ENCODE measurements around the gene EVX2. TPM values are rescaled to one million over a fixed set of nuclear protein-coding genes. Genes with fewer than 3 reads are reported as not detected.

Gene EVX2
- total and polyA plus RNA-seq, 2 of the 13 experiments (the other 11 are each of a cell fraction or from before 2014, with no cell fraction given), result not detected

- TF ChIP-seq PITX1 (CRISPR knock-in tag; IDR thresholded peaks at IDR 0.05), result no peak
- TF ChIP-seq HES4 (CRISPR knock-in tag; IDR thresholded peaks at IDR 0.05; ENCODE audit: borderline replicate concordance), result 0 out of 2 replicates have a peak, but pooled peaks have one; percentile 15
- no peak for TF ChIP-seq IRX3 (CRISPR knock-in tag; IDR thresholded peaks at IDR 0.05; ENCODE audit: borderline replicate concordance, low read depth)
- no peak for TF ChIP-seq ZFX (CRISPR knock-in tag; IDR thresholded peaks at IDR 0.05; ENCODE audit: low read depth)
- no peak for TF ChIP-seq ZBTB14 (CRISPR knock-in tag; IDR thresholded peaks at IDR 0.05)
- no peak for TF ChIP-seq ZNF225 (CRISPR knock-in tag; IDR thresholded peaks at IDR 0.05)
- no peak for TF ChIP-seq ATF2 (CRISPR knock-in tag; IDR thresholded peaks at IDR 0.05)
- no peak for TF ChIP-seq PRPF4 (IDR thresholded peaks at IDR 0.05; ENCODE audit: low read depth, low read length, poor library complexity, severe bottlenecking)
- TF ChIP-seq ZNF724P (CRISPR knock-in tag; IDR thresholded peaks at IDR 0.05; ENCODE audit: borderline replicate concordance), result no peak
- TF ChIP-seq RAD51 (IDR thresholded peaks at IDR 0.05; ENCODE audit: borderline replicate concordance), result no peak
- no peak for TF ChIP-seq GFI1 (CRISPR knock-in tag; IDR thresholded peaks at IDR 0.05; ENCODE audit: borderline replicate concordance)
- TF ChIP-seq ZMYM3 (CRISPR knock-in tag; IDR thresholded peaks at IDR 0.05), result no peak
- no peak for TF ChIP-seq ZBTB3 (CRISPR knock-in tag; IDR thresholded peaks at IDR 0.05; ENCODE audit: borderline replicate concordance, low read depth)
- TF ChIP-seq THYN1 (CRISPR knock-in tag; IDR thresholded peaks at IDR 0.05; ENCODE audit: borderline replicate concordance, low read depth), result no peak
- TF ChIP-seq ZNF234 (CRISPR knock-in tag; conservative IDR thresholded peaks at IDR 0.05), result no peak
- TF ChIP-seq ZNF691 (CRISPR knock-in tag; IDR thresholded peaks at IDR 0.05; ENCODE audit: borderline replicate concordance, low read depth), result 0 out of 2 replicates have a peak, but pooled peaks have one; percentile 27
- no peak for TF ChIP-seq STAT6 (CRISPR knock-in tag; IDR thresholded peaks at IDR 0.05; ENCODE audit: borderline replicate concordance)
- no peak for TF ChIP-seq ATF7-NPFF (CRISPR knock-in tag; IDR thresholded peaks at IDR 0.05; ENCODE audit: low read depth)
- TF ChIP-seq ZNF644 (CRISPR knock-in tag; IDR thresholded peaks at IDR 0.05; ENCODE audit: low read depth), result no peak
- TF ChIP-seq NFE2 (CRISPR knock-in tag; IDR thresholded peaks at IDR 0.05), result no peak
- no peak for TF ChIP-seq ZNF7 (CRISPR knock-in tag; IDR thresholded peaks at IDR 0.05)
- no peak for TF ChIP-seq SP4 (CRISPR knock-in tag; IDR thresholded peaks at IDR 0.05)
Observed at GRCh38 chr2:176085861-176086771, 2.4 kb upstream of the EVX2 start (continued).

All from HepG2 (cell line).